ENCODE data around the gene ODR4. TPM values are rescaled to one million over a fixed set of nuclear protein-coding genes. Genes with fewer than 3 reads are reported as not detected.
"Not testable (repeated sequence)": the region's sequence is repeated elsewhere in the genome, so short reads cannot be mapped to it uniquely, and the experiment has no call there.

ODR4 gene
- total and polyA plus RNA-seq, 4 donors: 10.3 to 29.3 (median 16.7) TPM

GRCh38 chr1:186390925-186391324, 15.3 kb downstream of the ODR4 start:
- DNase-seq (no peak), ATAC-seq (ENCODE audit: insufficient read depth, low FRiP score) (no peak)
- H3K27ac ChIP-seq (ENCODE audit: low read depth in 1 of 2, low read length in 1 of 2): no peak overlapping the region
- no peak overlapping the region for H3K4me3 ChIP-seq
- H3K4me1 ChIP-seq (ENCODE audit: control insufficient read depth in 5 of 5, insufficient read depth in 5 of 5, low read length in 5 of 5): no peaks in the 10 kb centered on the region
- no peak overlapping the region for H3K9ac ChIP-seq (ENCODE audit: insufficient read depth in 1 of 2, low read length in 2 of 2)
- TF ChIP-seq CTCF (IDR thresholded peaks at IDR 0.05; ENCODE audit: control extremely low read depth, extremely low read depth): no peak
- peaks cover 0 to 32% (median 12%) of the 10 kb centered on the region in 4 donors for H3K36me3 ChIP-seq (ENCODE audit: control insufficient read depth in 4 of 4, insufficient read depth in 4 of 4, low read length in 4 of 4)
- no peaks in the 10 kb centered on the region for H3K27me3 ChIP-seq (ENCODE audit: control insufficient read depth in 3 of 3, insufficient read depth in 3 of 3, low read length in 2 of 3)
- WGBS, 2 donors: 96 to 100% methylated on average over 1 of the region's 1 CpG
- H3K9me3 ChIP-seq (ENCODE audit: control insufficient read depth in 4 of 4, insufficient read depth in 3 of 4, low read length in 3 of 4): no peaks in the 10 kb centered on the region

GRCh38 chr1:186391841-186392240, 16.2 kb downstream of the ODR4 start:
- TF ChIP-seq CTCF (IDR thresholded peaks at IDR 0.05; ENCODE audit: control extremely low read depth, extremely low read depth): no peak
- Histone ChIP-seq H3K9ac (ENCODE audit: insufficient read depth in 1 of 2, low read length in 2 of 2) (no peak overlapping the region), H3K4me3 (no peak overlapping the region), H3K36me3 (ENCODE audit: control insufficient read depth in 4 of 4, insufficient read depth in 4 of 4, low read length in 4 of 4) (peaks cover 0 to 34% (median 14%) of the 10 kb centered on the region in 4 donors), H3K27me3 (ENCODE audit: control insufficient read depth in 3 of 3, insufficient read depth in 3 of 3, low read length in 2 of 3) (no peaks in the 10 kb centered on the region), H3K27ac (ENCODE audit: low read depth in 1 of 2, low read length in 1 of 2) (no peak overlapping the region), H3K4me1 (ENCODE audit: control insufficient read depth in 5 of 5, insufficient read depth in 5 of 5, low read length in 5 of 5) (no peaks in the 10 kb centered on the region), H3K9me3 (ENCODE audit: control insufficient read depth in 4 of 4, insufficient read depth in 3 of 4, low read length in 3 of 4) (no peaks in the 10 kb centered on the region)
- WGBS, 2 donors: 89 to 95% methylated on average over 4 of the region's 4 CpGs
- DNase-seq: no peak
- ATAC-seq (ENCODE audit: insufficient read depth, low FRiP score): no peak

GRCh38 chr1:186392711-186393110, 17.1 kb downstream of the ODR4 start:
- peaks cover 0 to 36% (median 15%) of the 10 kb centered on the region in 4 donors for H3K36me3 ChIP-seq (ENCODE audit: control insufficient read depth in 4 of 4, insufficient read depth in 4 of 4, low read length in 4 of 4)
- H3K27ac ChIP-seq (ENCODE audit: low read depth in 1 of 2, low read length in 1 of 2); H3K9me3 ChIP-seq (ENCODE audit: control insufficient read depth in 4 of 4, insufficient read depth in 3 of 4, low read length in 3 of 4); DNase-seq; H3K4me1 ChIP-seq (ENCODE audit: control insufficient read depth in 5 of 5, insufficient read depth in 5 of 5, low read length in 5 of 5); H3K9ac ChIP-seq (ENCODE audit: insufficient read depth in 1 of 2, low read length in 2 of 2); ATAC-seq (ENCODE audit: insufficient read depth, low FRiP score); H3K27me3 ChIP-seq (ENCODE audit: control insufficient read depth in 3 of 3, insufficient read depth in 3 of 3, low read length in 2 of 3); H3K4me3 ChIP-seq: not testable (repeated sequence)
- 90 to 95% methylated on average over 6 of the region's 6 CpGs for WGBS, 2 donors

GRCh38 chr1:186401446-186401845, 25.8 kb downstream of the ODR4 start:
- not testable (repeated sequence) for H3K4me1 ChIP-seq (ENCODE audit: control insufficient read depth in 5 of 5, insufficient read depth in 5 of 5, low read length in 5 of 5); H3K4me3 ChIP-seq; H3K9ac ChIP-seq (ENCODE audit: insufficient read depth in 1 of 2, low read length in 2 of 2); H3K36me3 ChIP-seq (ENCODE audit: control insufficient read depth in 4 of 4, insufficient read depth in 4 of 4, low read length in 4 of 4); H3K9me3 ChIP-seq (ENCODE audit: control insufficient read depth in 4 of 4, insufficient read depth in 3 of 4, low read length in 3 of 4); H3K27ac ChIP-seq (ENCODE audit: low read depth in 1 of 2, low read length in 1 of 2); ATAC-seq (ENCODE audit: insufficient read depth, low FRiP score); H3K27me3 ChIP-seq (ENCODE audit: control insufficient read depth in 3 of 3, insufficient read depth in 3 of 3, low read length in 2 of 3); DNase-seq
- 74 to 90% methylated on average over 2 of the region's 2 CpGs for WGBS, 2 donors

GRCh38 chr1:186403632-186404031, 28.0 kb downstream of the ODR4 start:
- no peaks in the 10 kb centered on the region for H3K27me3 ChIP-seq (ENCODE audit: control insufficient read depth in 3 of 3, insufficient read depth in 3 of 3, low read length in 2 of 3)
- no peak for DNase-seq
- no peak overlapping the region for H3K4me3 ChIP-seq
- no peak for TF ChIP-seq CTCF (IDR thresholded peaks at IDR 0.05; ENCODE audit: control extremely low read depth, extremely low read depth)
- H3K27ac ChIP-seq (ENCODE audit: low read depth in 1 of 2, low read length in 1 of 2): no peak overlapping the region
- no peak for ATAC-seq (ENCODE audit: insufficient read depth, low FRiP score)
- H3K4me1 ChIP-seq (ENCODE audit: control insufficient read depth in 5 of 5, insufficient read depth in 5 of 5, low read length in 5 of 5): no peaks in the 10 kb centered on the region
- H3K36me3 ChIP-seq (ENCODE audit: control insufficient read depth in 4 of 4, insufficient read depth in 4 of 4, low read length in 4 of 4): peaks cover 0 to 11% (median 8%) of the 10 kb centered on the region in 4 donors
- H3K9me3 ChIP-seq (ENCODE audit: control insufficient read depth in 4 of 4, insufficient read depth in 3 of 4, low read length in 3 of 4): no peaks in the 10 kb centered on the region
- no peak overlapping the region for H3K9ac ChIP-seq (ENCODE audit: insufficient read depth in 1 of 2, low read length in 2 of 2)

All from lung (tissue), 12 donors.